HEK293 (cell line): ENCODE results near the gene CD74.

Experiments used
- CTCF ChIA-PET: fragments of 350-600 bp; formaldehyde crosslinking; extraction: SDS; loops from one replicate; lab custom pipeline; 2021; ENCODE audit warnings: antibody characterized with exemption; lab: Yijun Ruan, JAX
- POLR2A ChIA-PET: fragments of 300-600 bp; formaldehyde crosslinking; extraction: SDS; loops from one replicate; lab custom pipeline; 2020; ENCODE audit warnings: antibody characterized with exemption, inconsistent platforms; lab: Yijun Ruan, JAX
- H3K27ac ChIP-seq: fragments of 200-500 bp; sonication (Bioruptor generic); 2 replicates; pipeline ENCODE4 v1.5.1; 2014; ENCODE audit warnings: low read depth, low read length, control low read depth, inconsistent platforms; ENCODE audit errors: extremely low read depth
- H3K36me3 ChIP-seq, 2 experiments: fragments of 200-500 bp in 1 of 2; sonication (Bioruptor generic) in 1 of 2; 1 replicate in 1 of 2; 2 replicates in 1 of 2; pipeline ENCODE4 v1.5.1; 2014 to 2017; ENCODE audit warnings: inconsistent platforms in 2 of 2, low read length in 2 of 2; ENCODE audit not compliant: control insufficient read depth in 2 of 2, insufficient read depth in 1 of 2
- H3K4me1 ChIP-seq: fragments of 200-500 bp; sonication (Bioruptor generic); 2 replicates; pipeline ENCODE4 v1.5.1; 2014; ENCODE audit warnings: mild to moderate bottlenecking, low read length, inconsistent platforms; ENCODE audit not compliant: control insufficient read depth, insufficient read depth
- H3K4me3 ChIP-seq: 2 replicates; pipeline ENCODE4 v1.5.1; 2011; ENCODE audit warnings: low read depth, mild to moderate bottlenecking, control low read depth, low read length, moderate library complexity
- H3K9me3 ChIP-seq: fragments of 200-500 bp; sonication (Bioruptor generic); 2 replicates; pipeline ENCODE4 v1.5.1; 2014; ENCODE audit warnings: low read depth, low read length, inconsistent platforms; ENCODE audit not compliant: control insufficient read depth, insufficient read depth
- EGR2 ChIP-seq: fragments of 450-650 bp; formaldehyde crosslinking; IDR thresholded peaks from 2 replicates; pipeline ENCODE4 v1.5.1; 2016; ENCODE audit warnings: low read depth, missing biosample characterization, missing genetic modification characterization
- GLI2 ChIP-seq: fragments of 450-650 bp; formaldehyde crosslinking; IDR thresholded peaks from 2 replicates; pipeline ENCODE4; 2017; ENCODE audit warnings: missing biosample characterization, missing genetic modification characterization, low read depth, borderline replicate concordance
- HOXC10 ChIP-seq: sonication (generic); formaldehyde crosslinking; IDR thresholded peaks from 2 replicates; pipeline ENCODE4 v1.8.1; 2023; ENCODE audit warnings: mild to moderate bottlenecking, missing genetic modification reagents
- IKZF3 ChIP-seq: fragments of 450-650 bp; IDR thresholded peaks from 2 replicates; pipeline ENCODE4 v1.5.0; 2018; ENCODE audit warnings: missing biosample characterization, mild to moderate bottlenecking, missing genetic modification characterization, moderate library complexity
- KLF9 ChIP-seq: fragments of 450-650 bp; formaldehyde crosslinking; IDR thresholded peaks from 2 replicates; pipeline ENCODE4 v1.5.1; 2016; ENCODE audit warnings: missing biosample characterization, missing genetic modification characterization, low read depth
- TRIM28 ChIP-seq: IDR thresholded peaks from 2 replicates; pipeline ENCODE4 v1.6.1; 2011; ENCODE audit warnings: low read length, control low read depth, borderline replicate concordance
- ZNF558 ChIP-seq: fragments of 450-650 bp; formaldehyde crosslinking; IDR thresholded peaks from 2 replicates; pipeline ENCODE4 v1.5.1; 2016; ENCODE audit warnings: missing biosample characterization, missing genetic modification characterization
- ZNF623 ChIP-seq: fragments of 450-650 bp; formaldehyde crosslinking; IDR thresholded peaks from 2 replicates; pipeline ENCODE4 v1.5.1; 2016; ENCODE audit warnings: missing biosample characterization, missing genetic modification characterization
- ZNF785 ChIP-seq: fragments of 450-650 bp; formaldehyde crosslinking; IDR thresholded peaks from 2 replicates; pipeline ENCODE4 v1.5.1; 2016; ENCODE audit warnings: missing biosample characterization, missing genetic modification characterization
- ZNF843 ChIP-seq: fragments of 450-650 bp; formaldehyde crosslinking; IDR thresholded peaks from 2 replicates; pipeline ENCODE4 v1.5.1; 2016; ENCODE audit warnings: missing biosample characterization, missing genetic modification characterization
- ZSCAN30 ChIP-seq: fragments of 450-650 bp; IDR thresholded peaks from 2 replicates; pipeline ENCODE4 v1.5.1; 2018; ENCODE audit warnings: missing biosample characterization, mild to moderate bottlenecking, missing genetic modification characterization, moderate library complexity
- TF ChIP-seq, protein P1 (sequence below): sonication (generic); formaldehyde crosslinking; IDR thresholded peaks from 2 replicates; pipeline ENCODE4 v1.8.1; 2022; ENCODE audit warnings: mild to moderate bottlenecking, moderate library complexity, missing genetic modification reagents
- TF ChIP-seq, protein P2 (sequence below): fragments of 450-650 bp; formaldehyde crosslinking; optimal IDR thresholded peaks from 2 replicates; pipeline ENCODE3; 2016; ENCODE audit warnings: missing biosample characterization, mild to moderate bottlenecking, missing genetic modification characterization
- TF ChIP-seq, protein P3 (sequence below): fragments of 450-650 bp; IDR thresholded peaks from 2 replicates; pipeline ENCODE4 v1.5.1; 2018; ENCODE audit warnings: missing biosample characterization, missing genetic modification characterization

Gene CD74

DNA sequence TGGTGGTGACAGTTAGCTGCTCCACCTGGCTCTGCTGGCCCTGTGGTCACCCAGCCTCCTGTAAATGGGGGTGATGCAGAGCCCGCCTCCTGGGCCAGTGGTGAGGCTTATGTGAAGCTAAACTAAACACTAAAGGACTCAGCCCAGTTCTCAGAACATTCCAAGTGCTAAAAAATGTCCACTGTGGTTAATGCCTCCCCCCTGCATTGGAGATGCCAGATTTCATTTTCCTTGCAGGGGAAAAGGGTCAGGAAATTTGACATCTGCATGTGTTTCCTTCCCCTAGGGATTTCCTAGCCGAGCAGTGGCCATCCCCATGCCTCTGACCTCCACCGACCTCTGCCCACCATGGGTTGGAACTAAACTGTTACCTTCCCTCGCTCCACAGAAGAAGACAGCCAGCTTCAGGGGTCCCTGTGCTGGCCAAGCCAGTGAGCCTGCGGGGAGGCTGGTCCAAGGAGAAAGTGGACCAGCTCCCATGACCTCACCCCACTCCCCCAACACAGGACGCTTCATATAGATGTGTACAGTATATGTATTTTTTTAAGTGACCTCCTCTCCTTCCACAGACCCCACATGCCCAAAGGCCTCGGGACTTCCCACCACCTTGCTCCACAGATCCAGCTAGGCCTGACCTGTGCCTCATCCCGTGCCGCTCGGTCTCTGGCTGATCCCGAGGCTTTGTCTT, 13.0 kb downstream of the CD74 start:
- no peaks in the 10 kb centered on the region for H3K9me3 ChIP-seq
- ChIA-PET POLR2A (no interaction called here), CTCF (interaction anchor here (0.7 to 2.1 kb wide), 5 partner anchors 22 to 554 kb away, joined by 3 to 6 read pairs (median 4); no protein-coding TSS in a partner anchor)
- H3K27ac ChIP-seq: no peak overlapping the region
- no peak for TF ChIP-seq ZNF843 (tag by site-specific recombination)
- TF ChIP-seq GLI2: no peak
- TF ChIP-seq EGR2 (tag by site-specific recombination): no peak
- no peak for TF ChIP-seq ZNF558 (tag by site-specific recombination)
- no peak for TF ChIP-seq TRIM28
- H3K4me1 ChIP-seq: no peaks in the 10 kb centered on the region
- no peak overlapping the region for H3K4me3 ChIP-seq
- peaks cover 24 to 84% of the 10 kb centered on the region in 2 experiments for H3K36me3 ChIP-seq

DNA sequence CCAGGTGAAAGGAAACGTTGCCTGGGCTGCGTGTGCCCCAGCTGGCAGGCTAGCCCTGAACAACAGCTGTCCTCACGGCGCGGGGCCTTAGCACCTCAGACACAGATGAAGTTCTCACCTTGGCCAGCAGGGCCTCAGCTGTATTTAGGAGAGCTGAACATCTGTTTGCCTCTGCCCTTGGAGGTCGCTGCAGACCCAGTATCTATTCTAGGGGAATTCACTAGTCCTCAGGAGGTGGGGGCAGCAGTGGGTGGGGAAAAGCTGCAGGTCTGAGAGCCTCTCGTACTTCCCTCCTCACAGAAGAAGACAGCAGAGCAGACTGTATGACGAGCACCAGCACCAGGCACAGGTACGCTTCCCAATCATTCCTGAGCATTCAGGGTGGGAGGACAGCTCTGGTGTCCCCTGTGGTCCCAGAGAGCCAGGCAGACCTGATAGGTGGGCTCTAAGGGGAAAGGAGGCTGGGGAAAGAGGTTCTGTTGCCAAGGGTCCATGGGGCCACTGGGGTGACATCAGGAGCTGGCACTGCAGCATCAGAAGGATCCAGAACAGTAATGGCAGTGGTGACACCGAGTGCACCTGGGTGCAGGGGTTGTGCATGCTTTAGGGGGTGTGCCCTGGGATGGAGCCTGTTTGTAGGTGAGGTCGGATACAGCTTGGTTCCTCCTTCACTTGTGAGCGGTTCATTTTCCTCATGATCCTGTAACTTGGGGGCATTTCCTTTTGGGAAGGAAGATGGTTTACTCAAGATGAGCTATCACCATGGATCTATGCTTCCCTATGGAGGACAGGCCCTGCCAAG, 13.8 kb downstream of the CD74 start:
- H3K9me3 ChIP-seq: no peaks in the 10 kb centered on the region
- no peak overlapping the region for H3K4me3 ChIP-seq
- CTCF ChIA-PET: interaction anchor here (0.7 to 2.1 kb wide), 6 partner anchors 21 to 1107 kb away, joined by 3 to 6 read pairs (median 4); no protein-coding TSS in a partner anchor
- no peaks in the 10 kb centered on the region for H3K4me1 ChIP-seq
- POLR2A ChIA-PET: interaction anchor here (1.6 kb wide), 1 partner anchor 11 kb away, joined by 6 read pairs; no protein-coding TSS in a partner anchor
- TF ChIP-seq ZSCAN30 (tag by site-specific recombination) (no peak), ZNF623 (0 out of 2 replicates have a peak, but pooled peaks have one; percentile 24)
- no peak overlapping the region for H3K27ac ChIP-seq
- peaks cover 26 to 91% of the 10 kb centered on the region in 2 experiments for H3K36me3 ChIP-seq

DNA sequence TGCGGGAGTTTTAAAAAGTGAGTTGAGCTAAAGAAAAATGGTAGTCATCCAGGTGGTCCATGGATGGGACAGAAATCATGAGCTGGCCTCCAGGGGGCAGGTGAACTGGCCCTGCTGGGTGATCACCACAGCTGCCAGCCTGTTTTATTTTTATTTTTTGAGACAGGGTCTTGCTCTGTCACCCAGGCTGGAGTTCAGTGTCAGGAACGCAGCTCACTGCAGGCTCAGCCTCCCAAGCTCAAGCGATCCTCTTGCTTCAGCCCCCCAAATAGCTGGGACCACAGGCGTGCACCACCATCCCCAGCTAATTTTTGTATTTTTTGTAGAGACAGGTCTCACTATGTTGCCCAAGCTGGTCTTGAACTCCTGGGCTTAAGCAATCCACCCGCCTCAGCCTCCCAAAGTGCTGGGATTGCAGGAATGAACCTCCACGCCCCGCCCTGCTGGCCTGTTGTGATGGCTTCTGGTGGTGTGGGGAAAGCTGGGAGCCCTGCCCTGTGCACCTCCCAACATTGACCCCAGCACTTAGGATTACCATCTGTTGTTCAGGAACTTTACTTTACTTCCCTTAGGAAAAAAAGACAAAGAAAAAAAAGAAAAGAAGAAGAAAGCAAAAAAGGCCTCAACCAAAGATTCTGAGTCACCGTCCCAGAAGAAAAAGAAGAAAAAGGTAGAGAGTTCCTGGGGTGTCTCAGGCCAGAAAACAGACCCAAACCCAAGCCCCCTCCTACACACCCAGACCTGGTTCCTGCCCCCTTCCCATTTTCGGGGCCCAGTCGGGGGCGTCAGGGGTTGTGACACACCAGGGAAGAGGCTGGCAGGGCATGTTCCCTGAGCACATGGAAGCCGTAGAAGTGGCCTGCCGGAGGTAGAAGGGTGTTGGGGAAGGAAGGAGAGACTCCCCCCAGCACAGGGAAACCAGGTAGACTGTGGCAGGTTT, 14.7 kb downstream of the CD74 start:
- Histone ChIP-seq H3K4me1 (no peaks in the 10 kb centered on the region), H3K27ac (no peak overlapping the region), H3K36me3 (peaks cover 26 to 96% of the 10 kb centered on the region in 2 experiments), H3K4me3 (no peak overlapping the region), H3K9me3 (no peaks in the 10 kb centered on the region)
- ChIA-PET POLR2A (interaction anchor here (1.6 kb wide), 1 partner anchor 12 kb away, joined by 6 read pairs; no protein-coding TSS in a partner anchor), CTCF (interaction anchor here (0.6 to 2.1 kb wide), 6 partner anchors 37 to 1566 kb away, joined by 3 to 6 read pairs (median 3); no protein-coding TSS in a partner anchor)
- TF ChIP-seq KLF9 (tag by site-specific recombination) (no peak), HOXC10 (CRISPR knock-in tag) (no peak), IKZF3 (no peak), ZNF785 (tag by site-specific recombination) (no peak)
- TF ChIP-seq, protein P1, sequence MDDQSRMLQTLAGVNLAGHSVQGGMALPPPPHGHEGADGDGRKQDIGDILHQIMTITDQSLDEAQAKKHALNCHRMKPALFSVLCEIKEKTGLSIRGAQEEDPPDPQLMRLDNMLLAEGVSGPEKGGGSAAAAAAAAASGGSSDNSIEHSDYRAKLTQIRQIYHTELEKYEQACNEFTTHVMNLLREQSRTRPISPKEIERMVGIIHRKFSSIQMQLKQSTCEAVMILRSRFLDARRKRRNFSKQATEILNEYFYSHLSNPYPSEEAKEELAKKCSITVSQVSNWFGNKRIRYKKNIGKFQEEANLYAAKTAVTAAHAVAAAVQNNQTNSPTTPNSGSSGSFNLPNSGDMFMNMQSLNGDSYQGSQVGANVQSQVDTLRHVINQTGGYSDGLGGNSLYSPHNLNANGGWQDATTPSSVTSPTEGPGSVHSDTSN: no peak
- TF ChIP-seq, protein P2, sequence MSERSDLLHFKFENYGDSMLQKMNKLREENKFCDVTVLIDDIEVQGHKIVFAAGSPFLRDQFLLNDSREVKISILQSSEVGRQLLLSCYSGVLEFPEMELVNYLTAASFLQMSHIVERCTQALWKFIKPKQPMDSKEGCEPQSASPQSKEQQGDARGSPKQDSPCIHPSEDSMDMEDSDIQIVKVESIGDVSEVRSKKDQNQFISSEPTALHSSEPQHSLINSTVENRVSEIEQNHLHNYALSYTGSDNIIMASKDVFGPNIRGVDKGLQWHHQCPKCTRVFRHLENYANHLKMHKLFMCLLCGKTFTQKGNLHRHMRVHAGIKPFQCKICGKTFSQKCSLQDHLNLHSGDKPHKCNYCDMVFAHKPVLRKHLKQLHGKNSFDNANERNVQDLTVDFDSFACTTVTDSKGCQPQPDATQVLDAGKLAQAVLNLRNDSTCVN (tag by site-specific recombination): no peak
- TF ChIP-seq, protein P3, sequence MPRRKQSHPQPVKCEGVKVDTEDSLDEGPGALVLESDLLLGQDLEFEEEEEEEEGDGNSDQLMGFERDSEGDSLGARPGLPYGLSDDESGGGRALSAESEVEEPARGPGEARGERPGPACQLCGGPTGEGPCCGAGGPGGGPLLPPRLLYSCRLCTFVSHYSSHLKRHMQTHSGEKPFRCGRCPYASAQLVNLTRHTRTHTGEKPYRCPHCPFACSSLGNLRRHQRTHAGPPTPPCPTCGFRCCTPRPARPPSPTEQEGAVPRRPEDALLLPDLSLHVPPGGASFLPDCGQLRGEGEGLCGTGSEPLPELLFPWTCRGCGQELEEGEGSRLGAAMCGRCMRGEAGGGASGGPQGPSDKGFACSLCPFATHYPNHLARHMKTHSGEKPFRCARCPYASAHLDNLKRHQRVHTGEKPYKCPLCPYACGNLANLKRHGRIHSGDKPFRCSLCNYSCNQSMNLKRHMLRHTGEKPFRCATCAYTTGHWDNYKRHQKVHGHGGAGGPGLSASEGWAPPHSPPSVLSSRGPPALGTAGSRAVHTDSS (tag by site-specific recombination): no peak
